Tibial nerve (tissue), 4 donors: Measurements from ENCODE around the gene ZPLD1. TPM values are rescaled to one million over a fixed set of nuclear protein-coding genes. Genes with fewer than 3 reads are reported as not detected.

ENCODE experiments used
- DNase-seq, 2 donors: peaks; one replicate each; pipeline ENCODE4 v3.0.0-alpha.2; 2019; ENCODE audit warnings: low spot score in 2 of 2
- H3K27ac ChIP-seq, 4 donors: fragments of 200-600 bp; sonication (generic) in 3 of 4; one replicate each; pipeline ENCODE4 v1.5.1; 2017 to 2019; ENCODE audit warnings: mild to moderate bottlenecking in 1 of 4
- H3K27me3 ChIP-seq, 2 donors: fragments of 200-600 bp; sonication (generic) in 1 of 2; one replicate each; pipeline versions ENCODE4 v1.5.1 to v1.6.0; 2017 to 2019
- H3K36me3 ChIP-seq, 3 donors: fragments of 200-600 bp; sonication (generic); one replicate each; pipeline ENCODE4 v1.5.1; 2018 to 2019
- H3K4me1 ChIP-seq, 4 donors: fragments of 200-600 bp; sonication (generic) in 3 of 4; one replicate each; pipeline ENCODE4 v1.5.1; 2017 to 2019
- H3K4me3 ChIP-seq, 4 donors: fragments of 200-600 bp; sonication (generic) in 3 of 4; one replicate each; pipeline ENCODE4 v1.5.1; 2017 to 2019; ENCODE audit warnings: mild to moderate bottlenecking in 1 of 4, moderate library complexity in 1 of 4
- H3K9me3 ChIP-seq, 4 donors: fragments of 200-600 bp; sonication (generic) in 3 of 4; one replicate each; pipeline ENCODE4 v1.5.1; 2017 to 2019
- EP300 ChIP-seq, 2 donors: sonication (generic); formaldehyde crosslinking; IDR thresholded peaks; one replicate each; pipeline ENCODE4 v1.6.1; 2017; ENCODE audit warnings: antibody characterized with exemption in 2 of 2, mild to moderate bottlenecking in 1 of 2
- POLR2A ChIP-seq, 2 donors: fragments of 450-650 bp; IDR thresholded peaks; one replicate each; pipeline ENCODE4 v1.6.1; 2017; ENCODE audit warnings: antibody characterized with exemption in 2 of 2, mild to moderate bottlenecking in 2 of 2, moderate library complexity in 2 of 2
- WGBS, 2 donors: methylation state at CpG; one replicate each; pipeline ENCODE4 v1.1.5; 2018; 5-methylcytosine and 5-hydroxymethylcytosine counted together
- total RNA-seq, 4 donors: library from RNA; depleted of rRNA; stranded (reverse); fragments of >200 nt; gene quantifications; one replicate each; pipeline ENCODE4 v1.1.0, GENCODE V29; 2016
- TF ChIP-seq, protein P1 (sequence below), 5 experiments: fragments of 200-600 bp in 3 of 5; fragments of 450-650 bp in 2 of 5; sonication (generic) in 3 of 5; IDR thresholded peaks; one replicate each; pipeline ENCODE4 v1.5.1; 2016 to 2019; ENCODE audit warnings: antibody characterized with exemption in 5 of 5, mild to moderate bottlenecking in 3 of 5, moderate library complexity in 2 of 5

The ZPLD1 gene
- total RNA-seq, 4 donors from 2014 or later, result not detected

- no peak for DNase-seq
- Histone ChIP-seq H3K27ac (no peak overlapping the region), H3K4me3 (no peak overlapping the region), H3K36me3 (no peaks in the 10 kb centered on the region), H3K27me3 (no peaks in the 10 kb centered on the region), H3K4me1 (peaks cover 0 to 7% (median 0%) of the 10 kb centered on the region in 4 donors), H3K9me3 (no peaks in the 10 kb centered on the region)
- 61 to 62% methylated on average over 3 of the region's 3 CpGs for WGBS, 2 donors
- no peak for TF ChIP-seq POLR2A (IDR thresholded peaks at IDR 0.05)
- TF ChIP-seq, protein P1, sequence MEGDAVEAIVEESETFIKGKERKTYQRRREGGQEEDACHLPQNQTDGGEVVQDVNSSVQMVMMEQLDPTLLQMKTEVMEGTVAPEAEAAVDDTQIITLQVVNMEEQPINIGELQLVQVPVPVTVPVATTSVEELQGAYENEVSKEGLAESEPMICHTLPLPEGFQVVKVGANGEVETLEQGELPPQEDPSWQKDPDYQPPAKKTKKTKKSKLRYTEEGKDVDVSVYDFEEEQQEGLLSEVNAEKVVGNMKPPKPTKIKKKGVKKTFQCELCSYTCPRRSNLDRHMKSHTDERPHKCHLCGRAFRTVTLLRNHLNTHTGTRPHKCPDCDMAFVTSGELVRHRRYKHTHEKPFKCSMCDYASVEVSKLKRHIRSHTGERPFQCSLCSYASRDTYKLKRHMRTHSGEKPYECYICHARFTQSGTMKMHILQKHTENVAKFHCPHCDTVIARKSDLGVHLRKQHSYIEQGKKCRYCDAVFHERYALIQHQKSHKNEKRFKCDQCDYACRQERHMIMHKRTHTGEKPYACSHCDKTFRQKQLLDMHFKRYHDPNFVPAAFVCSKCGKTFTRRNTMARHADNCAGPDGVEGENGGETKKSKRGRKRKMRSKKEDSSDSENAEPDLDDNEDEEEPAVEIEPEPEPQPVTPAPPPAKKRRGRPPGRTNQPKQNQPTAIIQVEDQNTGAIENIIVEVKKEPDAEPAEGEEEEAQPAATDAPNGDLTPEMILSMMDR (IDR thresholded peaks at IDR 0.05), result no peak
- TF ChIP-seq EP300 (IDR thresholded peaks at IDR 0.05), result no peak
Measured at GRCh38 chr3:102526865-102527264, 92.0 kb downstream of the ZPLD1 start.

DNA sequence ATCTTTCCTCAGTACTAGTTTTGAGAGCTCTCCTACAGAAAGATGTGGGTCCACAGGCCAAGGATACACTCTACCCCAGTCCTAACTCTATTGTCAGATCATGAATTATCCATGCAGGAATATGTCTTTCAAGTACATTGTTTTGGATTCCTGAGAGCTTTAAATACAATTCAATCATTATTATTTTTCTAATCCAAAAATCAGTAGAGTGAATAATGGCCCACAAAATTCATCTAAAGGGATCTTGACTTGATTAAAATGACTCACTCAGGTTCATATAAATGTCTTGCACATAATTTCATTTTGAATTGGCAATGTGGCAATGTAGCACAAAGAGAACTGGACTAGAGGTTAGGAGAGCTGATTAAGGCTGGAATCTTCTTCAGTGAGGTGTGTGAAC is 93.9 kb downstream of the ZPLD1 start:
- no peak for DNase-seq
- Histone ChIP-seq H3K27ac (no peak overlapping the region), H3K36me3 (no peaks in the 10 kb centered on the region), H3K27me3 (no peaks in the 10 kb centered on the region), H3K4me3 (no peak overlapping the region), H3K9me3 (no peaks in the 10 kb centered on the region), H3K4me1 (peaks cover 0 to 7% (median 0%) of the 10 kb centered on the region in 4 donors)
- TF ChIP-seq, protein P1 (IDR thresholded peaks at IDR 0.05), result no peak
- TF ChIP-seq POLR2A (IDR thresholded peaks at IDR 0.05) (no peak), EP300 (IDR thresholded peaks at IDR 0.05) (no peak)
